Measurements from ENCODE around the gene CEP55. TPM values are rescaled to one million over a fixed set of nuclear protein-coding genes. Genes with fewer than 3 reads are reported as not detected.
A peak's percentile ranks its signal among the peaks of the same experiment; 100 is the strongest.

Gene CEP55
- total and polyA plus RNA-seq, 8 donors: 3.4 to 31.3 (median 13.8) TPM

DNA sequence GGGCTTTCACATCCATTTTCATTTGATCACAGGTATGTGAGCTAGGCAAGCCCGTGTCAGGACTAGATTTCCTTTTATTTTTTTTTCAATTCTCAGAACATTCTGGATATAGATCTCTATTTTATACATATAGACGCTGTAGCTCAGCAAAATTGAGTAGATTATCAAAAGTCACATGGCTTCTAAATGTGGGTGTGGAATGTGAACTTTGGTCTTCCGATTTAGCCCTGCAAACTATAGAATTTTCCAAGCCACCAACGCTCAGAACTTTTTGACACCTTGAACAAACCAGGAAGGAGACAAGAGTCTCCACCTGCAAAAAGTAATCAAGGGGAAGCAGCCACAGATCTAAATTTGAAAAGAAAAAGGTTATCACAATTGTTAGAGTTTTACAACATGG, 54.2 kb downstream of the CEP55 start:
- no peaks in the 10 kb centered on the region for H3K27me3 ChIP-seq
- H3K4me1 ChIP-seq: no peaks in the 10 kb centered on the region
- H3K27ac ChIP-seq: no peak overlapping the region
- no peaks in the 10 kb centered on the region for H3K9me3 ChIP-seq
- no peak overlapping the region for H3K4me3 ChIP-seq
- TF ChIP-seq, protein P1, sequence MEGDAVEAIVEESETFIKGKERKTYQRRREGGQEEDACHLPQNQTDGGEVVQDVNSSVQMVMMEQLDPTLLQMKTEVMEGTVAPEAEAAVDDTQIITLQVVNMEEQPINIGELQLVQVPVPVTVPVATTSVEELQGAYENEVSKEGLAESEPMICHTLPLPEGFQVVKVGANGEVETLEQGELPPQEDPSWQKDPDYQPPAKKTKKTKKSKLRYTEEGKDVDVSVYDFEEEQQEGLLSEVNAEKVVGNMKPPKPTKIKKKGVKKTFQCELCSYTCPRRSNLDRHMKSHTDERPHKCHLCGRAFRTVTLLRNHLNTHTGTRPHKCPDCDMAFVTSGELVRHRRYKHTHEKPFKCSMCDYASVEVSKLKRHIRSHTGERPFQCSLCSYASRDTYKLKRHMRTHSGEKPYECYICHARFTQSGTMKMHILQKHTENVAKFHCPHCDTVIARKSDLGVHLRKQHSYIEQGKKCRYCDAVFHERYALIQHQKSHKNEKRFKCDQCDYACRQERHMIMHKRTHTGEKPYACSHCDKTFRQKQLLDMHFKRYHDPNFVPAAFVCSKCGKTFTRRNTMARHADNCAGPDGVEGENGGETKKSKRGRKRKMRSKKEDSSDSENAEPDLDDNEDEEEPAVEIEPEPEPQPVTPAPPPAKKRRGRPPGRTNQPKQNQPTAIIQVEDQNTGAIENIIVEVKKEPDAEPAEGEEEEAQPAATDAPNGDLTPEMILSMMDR (IDR thresholded peaks at IDR 0.05): no peak
- ATAC-seq: no peak
- no peak for DNase-seq
- intact Hi-C loops (cut with DNase I): no loop called here
- H3K36me3 ChIP-seq: no peaks in the 10 kb centered on the region

DNA sequence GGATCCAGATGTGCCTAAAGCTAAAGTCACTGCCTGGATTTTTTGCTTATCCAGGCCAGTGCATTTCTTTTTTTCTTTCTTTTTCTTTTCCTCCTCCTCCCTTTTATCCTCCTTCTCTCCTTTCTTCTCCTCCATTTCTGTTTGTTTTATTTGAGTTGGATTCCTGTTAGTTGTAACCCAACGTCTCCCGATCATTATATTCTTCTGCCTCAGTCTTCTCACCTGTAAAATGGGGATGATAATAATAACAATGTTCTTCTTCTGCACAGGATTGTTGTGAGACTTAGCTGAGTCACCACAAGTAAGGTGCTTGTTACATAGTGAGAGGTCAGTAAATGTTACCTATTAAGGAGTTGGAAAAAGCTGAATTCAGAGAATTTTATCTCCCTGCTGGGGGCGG, 56.4 kb downstream of the CEP55 start:
- no peaks in the 10 kb centered on the region for H3K9me3 ChIP-seq
- H3K36me3 ChIP-seq: no peaks in the 10 kb centered on the region
- intact Hi-C loops (cut with DNase I): no loop called here
- DNase-seq (no peak), ATAC-seq (no peak)
- H3K27ac ChIP-seq: no peak overlapping the region
- no peaks in the 10 kb centered on the region for H3K27me3 ChIP-seq
- no peaks in the 10 kb centered on the region for H3K4me1 ChIP-seq
- TF ChIP-seq, protein P1 (IDR thresholded peaks at IDR 0.05): no peak
- H3K4me3 ChIP-seq: no peak overlapping the region

DNA sequence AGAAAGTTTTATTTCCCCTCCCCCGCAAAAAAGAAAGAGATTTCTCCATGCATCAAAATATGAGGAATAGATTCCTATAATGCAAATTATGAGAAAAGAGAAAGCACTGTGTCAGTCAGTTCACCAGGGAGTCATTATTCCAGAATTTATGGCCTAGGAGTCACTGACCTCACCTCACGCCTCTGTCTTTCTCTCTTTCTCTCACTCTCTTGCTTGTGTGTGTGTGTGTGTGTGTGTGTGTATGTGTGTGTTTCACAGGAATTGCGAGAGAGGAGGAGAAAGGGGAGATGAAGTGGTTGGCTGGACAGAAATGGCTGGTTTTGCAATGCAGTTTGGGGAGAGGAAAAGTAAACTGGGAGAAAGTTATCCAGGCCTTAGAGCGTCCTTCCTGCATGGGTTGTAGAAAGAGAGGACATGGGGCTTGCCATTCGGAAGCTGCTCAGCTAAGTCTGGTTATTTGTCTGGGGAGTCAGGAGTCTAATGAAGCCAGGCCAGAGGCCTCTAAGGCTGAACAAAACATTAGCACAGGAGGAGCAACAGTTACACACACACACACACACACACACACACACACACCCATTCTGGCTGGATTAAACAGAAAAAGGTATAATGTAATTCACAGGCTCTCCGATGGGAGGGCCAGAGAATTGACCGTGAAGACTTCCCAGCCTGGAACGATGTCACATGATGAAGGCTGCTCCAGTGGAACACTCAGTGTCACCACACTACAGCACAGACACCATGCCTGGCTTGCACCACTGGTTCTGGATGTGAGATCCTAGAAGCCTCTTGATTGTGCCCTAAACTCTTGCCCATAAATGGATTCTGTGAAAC, 57.3 kb downstream of the CEP55 start:
- Histone ChIP-seq H3K27ac (no peak overlapping the region), H3K4me3 (no peak overlapping the region), H3K36me3 (no peaks in the 10 kb centered on the region), H3K9me3 (no peaks in the 10 kb centered on the region), H3K4me1 (no peaks in the 10 kb centered on the region), H3K27me3 (no peaks in the 10 kb centered on the region)
- DNase-seq: no peak
- intact Hi-C loops (cut with DNase I): no loop called here
- ATAC-seq: no peak
- TF ChIP-seq, protein P1 (IDR thresholded peaks at IDR 0.05): no peak

DNA sequence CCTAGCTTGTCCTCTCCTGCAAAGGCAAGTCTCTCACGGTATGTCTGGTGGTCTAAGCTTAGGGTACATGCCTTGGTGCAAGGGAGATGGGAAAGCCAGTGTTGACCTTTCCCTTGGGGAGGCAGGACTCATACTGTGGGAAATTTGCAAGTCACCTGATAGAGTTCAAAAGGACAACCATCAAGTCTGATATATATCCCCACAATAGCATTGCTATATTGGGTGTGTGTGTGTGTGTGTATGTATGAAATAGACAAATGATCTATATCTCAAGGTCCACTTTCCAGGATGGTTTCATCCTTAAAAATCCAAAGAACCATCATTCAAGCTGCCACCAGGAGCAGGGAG, 57.9 kb downstream of the CEP55 start:
- ATAC-seq: no peak
- H3K36me3 ChIP-seq: no peaks in the 10 kb centered on the region
- no peak overlapping the region for H3K27ac ChIP-seq
- DNase-seq: no peak
- no peak overlapping the region for H3K4me3 ChIP-seq
- no peaks in the 10 kb centered on the region for H3K9me3 ChIP-seq
- TF ChIP-seq, protein P1 (IDR thresholded peaks at IDR 0.05): no peak
- no peaks in the 10 kb centered on the region for H3K4me1 ChIP-seq
- no peaks in the 10 kb centered on the region for H3K27me3 ChIP-seq
- intact Hi-C loops (cut with DNase I): no loop called here

DNA sequence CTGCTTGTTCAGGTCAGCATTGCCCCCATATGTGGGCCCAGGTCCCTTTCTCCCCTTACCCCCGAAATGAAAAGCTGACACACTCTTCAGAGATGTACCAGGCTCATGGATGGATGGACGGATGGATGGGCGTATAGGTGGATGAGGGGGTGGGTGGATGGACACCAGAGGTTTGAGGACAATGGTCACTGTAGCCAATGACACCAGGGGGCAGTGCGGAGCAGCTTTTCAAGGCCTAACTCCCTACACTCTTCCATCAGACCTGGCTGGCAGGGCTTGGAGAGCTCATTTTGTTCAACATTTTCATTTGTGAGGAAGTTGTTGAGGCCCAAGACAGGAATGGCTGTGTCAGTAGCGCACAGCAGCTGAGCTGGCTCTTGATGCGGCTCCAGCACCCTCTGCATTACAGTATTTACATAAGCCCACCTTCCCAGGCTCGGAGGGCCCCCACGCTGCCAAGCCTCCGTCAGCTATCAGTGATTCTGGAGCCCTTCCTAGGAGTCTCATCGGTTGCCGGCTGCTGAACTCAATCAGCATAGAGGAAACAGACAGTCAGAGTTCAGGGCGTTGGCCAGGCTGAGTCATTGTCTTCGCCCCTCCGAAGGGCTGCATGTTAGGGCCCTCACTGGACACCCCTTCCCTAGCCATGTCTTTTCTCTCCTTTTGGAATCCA, 58.5 kb downstream of the CEP55 start:
- intact Hi-C loops (cut with DNase I): no loop called here
- H3K4me1 ChIP-seq: no peaks in the 10 kb centered on the region
- no peak overlapping the region for H3K4me3 ChIP-seq
- H3K9me3 ChIP-seq: peaks cover 0 to 2% of the 10 kb centered on the region in 2 donors
- no peaks in the 10 kb centered on the region for H3K36me3 ChIP-seq
- ATAC-seq (peak; percentile 96), DNase-seq (peak; percentile 61 to 83 (median 76))
- peak overlapping the region in 1 of 2 donors; percentile 3 for H3K27ac ChIP-seq
- H3K27me3 ChIP-seq: no peaks in the 10 kb centered on the region
- TF ChIP-seq, protein P1 (IDR thresholded peaks at IDR 0.05): peak; percentile 62 to 70
